GM12801 (cell line): ENCODE data around the gene CHD1.

Source experiments
- TF ChIP-seq, protein P1 (sequence below): IDR thresholded peaks from one replicate; pipeline ENCODE4 v1.5.1; 2011; ENCODE audit warnings: control low read depth; ENCODE audit not compliant: insufficient read length; ENCODE audit errors: extremely low read depth

CHD1 gene

DNA sequence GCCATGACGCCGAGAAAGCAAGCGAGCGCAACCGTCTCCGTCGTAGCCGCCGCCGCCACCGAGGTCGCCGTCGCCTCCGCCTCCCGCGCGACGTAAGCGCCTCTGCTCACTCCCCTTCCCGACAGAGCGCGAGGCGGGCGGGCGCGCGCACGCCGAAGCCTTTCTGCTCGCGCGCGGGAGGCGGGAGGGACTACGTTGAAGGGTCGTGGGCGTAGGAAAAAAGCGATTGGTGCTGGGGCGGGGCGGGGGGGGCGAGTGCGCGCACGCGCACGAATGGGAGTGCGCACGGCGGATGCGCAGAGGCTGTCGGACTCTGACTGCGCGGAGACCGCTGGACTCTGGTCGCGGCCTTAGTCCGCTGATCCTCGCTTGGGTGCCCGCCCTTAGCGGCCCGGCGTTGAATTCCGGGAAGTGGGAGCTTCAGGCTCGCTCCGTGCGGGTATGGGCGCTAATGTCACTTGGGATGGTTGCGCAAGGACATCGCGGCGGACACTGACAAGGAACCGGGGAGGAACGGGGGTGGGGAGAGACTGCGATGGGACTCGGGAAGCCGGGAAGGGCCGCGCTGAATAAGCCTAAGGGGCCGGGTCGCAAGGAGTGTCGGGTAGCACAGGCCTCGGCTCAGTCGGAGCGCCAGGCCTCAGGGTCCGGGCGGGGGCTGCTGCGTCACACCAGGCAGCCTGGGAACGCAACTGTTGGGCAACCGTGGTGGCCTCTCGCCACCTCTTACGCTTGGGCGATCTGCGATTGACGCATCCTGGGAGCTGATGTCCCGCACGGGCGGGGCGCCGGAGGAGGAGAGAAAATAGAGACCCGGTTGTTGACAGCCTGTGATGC lies at the start of gene CHD1:
Gene CHD1 (minus strand): TSS at position 135 of the 837 bp plus-strand sequence. CDS start 2,621 bp downstream, outside the sequence.
- TF ChIP-seq, protein P1, sequence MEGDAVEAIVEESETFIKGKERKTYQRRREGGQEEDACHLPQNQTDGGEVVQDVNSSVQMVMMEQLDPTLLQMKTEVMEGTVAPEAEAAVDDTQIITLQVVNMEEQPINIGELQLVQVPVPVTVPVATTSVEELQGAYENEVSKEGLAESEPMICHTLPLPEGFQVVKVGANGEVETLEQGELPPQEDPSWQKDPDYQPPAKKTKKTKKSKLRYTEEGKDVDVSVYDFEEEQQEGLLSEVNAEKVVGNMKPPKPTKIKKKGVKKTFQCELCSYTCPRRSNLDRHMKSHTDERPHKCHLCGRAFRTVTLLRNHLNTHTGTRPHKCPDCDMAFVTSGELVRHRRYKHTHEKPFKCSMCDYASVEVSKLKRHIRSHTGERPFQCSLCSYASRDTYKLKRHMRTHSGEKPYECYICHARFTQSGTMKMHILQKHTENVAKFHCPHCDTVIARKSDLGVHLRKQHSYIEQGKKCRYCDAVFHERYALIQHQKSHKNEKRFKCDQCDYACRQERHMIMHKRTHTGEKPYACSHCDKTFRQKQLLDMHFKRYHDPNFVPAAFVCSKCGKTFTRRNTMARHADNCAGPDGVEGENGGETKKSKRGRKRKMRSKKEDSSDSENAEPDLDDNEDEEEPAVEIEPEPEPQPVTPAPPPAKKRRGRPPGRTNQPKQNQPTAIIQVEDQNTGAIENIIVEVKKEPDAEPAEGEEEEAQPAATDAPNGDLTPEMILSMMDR: no peak

DNA sequence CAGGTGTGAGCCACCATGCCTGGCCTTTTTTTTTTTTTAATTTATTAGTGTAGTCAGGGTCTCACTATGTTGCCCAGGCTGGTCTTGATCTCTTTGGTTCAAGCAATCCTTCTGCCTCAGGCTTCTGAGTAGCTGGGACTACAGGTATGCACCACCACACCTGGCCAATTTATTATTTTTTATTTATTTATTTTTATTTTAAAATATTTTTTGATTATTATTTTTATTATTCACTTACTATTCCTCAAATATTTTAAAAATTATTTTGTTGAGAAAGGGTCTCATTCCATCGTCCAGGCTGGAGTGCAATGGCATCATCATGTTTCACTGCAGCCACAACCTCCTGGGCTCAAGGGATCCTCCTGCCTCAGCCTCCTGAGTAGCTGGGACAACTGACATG lies 49.7 kb upstream of the CHD1 start:
- TF ChIP-seq, protein P1: no peak

DNA sequence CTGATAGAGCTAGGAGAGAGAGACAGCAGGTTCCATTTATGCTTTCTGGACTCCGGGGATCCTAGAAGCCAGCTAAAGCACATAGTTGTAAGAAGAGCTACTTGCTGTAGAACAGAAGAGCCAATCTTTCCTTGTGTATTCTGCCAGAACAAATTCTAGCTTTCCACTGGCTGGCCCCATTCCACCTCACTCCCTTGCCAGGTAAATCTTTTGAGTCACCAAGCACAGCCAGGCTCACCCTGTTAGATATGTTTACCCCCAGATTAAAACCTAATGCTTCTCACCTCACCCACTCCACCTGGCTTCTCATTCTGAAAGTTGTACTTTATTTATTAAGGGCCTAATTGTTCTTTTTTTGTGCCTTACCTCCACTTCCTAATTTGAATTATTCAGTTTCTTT lies 48.9 kb upstream of the CHD1 start:
- TF ChIP-seq, protein P1: no peak

DNA sequence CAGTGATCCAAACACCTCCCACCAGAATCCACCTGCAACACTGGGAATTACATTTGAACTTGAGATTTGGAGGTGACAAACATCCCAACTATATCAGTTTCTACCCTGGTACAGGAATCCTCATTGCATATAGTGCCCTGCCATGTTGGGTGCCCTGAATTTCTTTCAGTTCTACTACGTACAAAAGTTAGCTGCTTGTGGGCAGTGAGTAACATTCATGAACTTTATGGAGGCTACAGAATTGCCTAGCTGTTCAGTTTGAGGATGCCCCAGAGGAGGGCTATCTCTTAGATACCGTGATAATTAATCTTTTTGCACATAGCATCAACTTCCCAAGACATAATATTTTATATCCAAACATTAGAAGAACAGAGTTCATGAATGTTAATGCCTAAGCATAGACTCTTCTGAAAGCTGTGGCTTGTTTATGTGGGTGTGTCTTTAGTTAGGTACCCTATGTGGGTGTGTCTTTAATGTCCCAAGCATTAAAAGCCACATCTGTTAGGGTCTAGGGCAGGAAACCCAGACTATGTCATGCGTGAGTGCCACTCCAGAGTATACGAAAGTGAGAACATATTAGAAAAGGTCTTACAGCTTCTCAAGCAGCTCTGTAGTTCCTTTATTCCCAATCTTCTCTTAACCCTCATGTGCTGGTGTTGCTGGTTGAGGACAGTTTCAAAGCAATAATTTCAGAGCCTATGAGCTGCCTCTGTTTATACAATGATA lies 47.0 kb upstream of the CHD1 start:
- TF ChIP-seq, protein P1: no peak

DNA sequence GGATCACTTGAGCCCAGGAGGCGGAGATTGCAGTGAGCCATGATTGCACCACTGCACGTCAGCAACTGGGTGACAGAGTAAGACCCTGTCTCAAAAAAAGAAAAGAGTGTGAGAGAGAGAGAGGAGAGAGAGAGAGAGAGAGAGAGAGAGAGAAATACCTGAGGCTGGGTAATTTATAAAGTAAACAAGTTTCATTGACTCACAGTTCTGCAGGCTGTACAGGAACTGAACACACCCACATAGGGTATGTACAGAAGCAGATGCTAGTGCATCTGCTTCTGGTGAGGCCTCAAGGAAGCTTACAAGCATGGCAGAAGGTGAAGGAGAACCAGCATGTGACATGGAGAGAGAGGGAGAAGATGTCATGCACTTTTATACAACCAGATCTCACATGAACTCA lies 46.4 kb upstream of the CHD1 start:
- TF ChIP-seq, protein P1: no peak

DNA sequence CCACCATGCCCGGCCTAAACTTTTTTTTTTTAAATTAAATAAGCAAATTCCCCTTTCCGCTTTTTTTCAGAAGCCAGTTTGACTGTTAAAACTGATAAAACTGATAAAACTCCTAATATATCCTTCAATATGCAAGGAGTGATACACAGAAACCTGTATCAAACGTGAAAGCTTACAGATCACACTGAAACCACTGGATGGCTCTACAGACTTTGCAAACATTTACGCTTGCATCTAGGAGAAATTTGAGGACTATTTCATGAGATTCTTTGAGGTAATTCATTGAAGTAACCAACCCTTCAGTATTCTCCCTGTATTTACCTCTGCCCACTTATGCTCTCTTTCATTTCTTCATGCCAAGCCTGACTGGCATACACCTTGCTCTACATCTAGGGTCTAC lies 40.6 kb upstream of the CHD1 start:
- TF ChIP-seq, protein P1: no peak

DNA sequence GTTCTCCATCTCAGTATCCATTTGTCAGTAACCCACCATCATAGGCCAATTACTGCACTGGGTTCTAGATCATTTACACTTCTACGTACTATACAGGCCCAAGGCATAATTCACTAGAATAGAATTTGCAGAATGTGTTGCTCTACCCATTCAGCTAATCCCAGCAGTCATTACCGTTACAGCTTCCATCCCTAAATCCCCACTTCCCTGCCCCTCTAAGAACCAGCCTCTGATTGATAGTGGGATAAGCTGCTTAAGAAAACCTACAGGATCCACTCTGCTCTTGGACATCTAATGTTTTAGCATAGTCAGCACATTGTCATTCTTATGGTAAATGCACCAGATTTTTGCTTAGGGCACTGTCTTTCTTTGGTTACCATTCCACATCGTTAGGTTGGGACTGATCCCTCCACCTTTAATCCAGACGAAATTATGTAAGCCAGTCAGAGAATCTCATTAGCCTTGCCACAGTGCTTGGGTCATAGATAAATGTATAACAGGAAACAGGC lies 39.3 kb upstream of the CHD1 start:
- TF ChIP-seq, protein P1: no peak
